Psoas muscle (tissue), 8 donors: ENCODE data around the gene TESMIN. TPM values are rescaled to one million over a fixed set of nuclear protein-coding genes. Genes with fewer than 3 reads are reported as not detected.

ENCODE experiments used
- ATAC-seq, 4 donors: fragments of 200-7000 bp; cut with Tn5 transposase; one replicate each; pipeline ENCODE4 v1.9.1; 2020; ENCODE audit warnings: moderate library complexity in 3 of 4, mild to moderate bottlenecking in 2 of 4
- DNase-seq, 2 donors: peaks; one replicate each; pipeline ENCODE4 v3.0.0-alpha.2; 2020
- H3K27ac ChIP-seq: fragments of 200-600 bp; one replicate; pipeline ENCODE4 v1.8.0; 2022
- H3K27me3 ChIP-seq, 3 donors: fragments of 200-600 bp in 1 of 3; one replicate each; pipeline versions ENCODE4 v1.6.1 to v1.8.0; 2013 to 2022; ENCODE audit warnings: low read length in 2 of 3, mild to moderate bottlenecking in 2 of 3, moderate library complexity in 1 of 3; ENCODE audit not compliant: insufficient read depth in 3 of 3
- H3K36me3 ChIP-seq, 2 donors: fragments of 200-600 bp in 1 of 2; one replicate each; pipeline versions ENCODE4 v1.6.1 to v1.8.0; 2013 to 2022; ENCODE audit warnings: low read depth in 1 of 2, mild to moderate bottlenecking in 1 of 2, moderate library complexity in 1 of 2; ENCODE audit not compliant: insufficient read depth in 1 of 2
- H3K4me1 ChIP-seq: fragments of 200-600 bp; one replicate; pipeline ENCODE4 v1.8.0; 2022
- H3K4me3 ChIP-seq: fragments of 200-600 bp; one replicate; pipeline ENCODE4 v1.8.0; 2022; ENCODE audit warnings: mild to moderate bottlenecking
- H3K9me3 ChIP-seq: fragments of 200-600 bp; one replicate; pipeline ENCODE4 v1.8.0; 2022
- WGBS, 3 donors: extraction: QIAGEN DNeasy Blood & Tissue Kit; methylation state at CpG; one replicate each; pipeline versions ENCODE4 v1.1.6 to v1.1.7; 2013; 5-methylcytosine and 5-hydroxymethylcytosine counted together
- intact Hi-C, 2 donors: fragments of 100-400 bp; cut with DNase I; formaldehyde crosslinking; loops; one replicate each; pipeline versions ENCODE4 v1.11.0 to v1.14.2; 2022
- polyA plus RNA-seq, 3 donors: library from polyadenylated mRNA; stranded (reverse); fragments of 200-250 nt; gene quantifications; one replicate each; pipeline ENCODE4 v1.2.3, GENCODE V29; 2013
- total RNA-seq, 4 donors: library from RNA; stranded (reverse); fragmentation: NEBNext Ultra II Directional in 2 of 4; extraction: Animal tissue kit (Norgen Biotek cat#: 25700) in 2 of 4; gene quantifications; one replicate each; pipeline versions ENCODE4 v1.2.1 to v1.2.4, GENCODE V29; 2021 to 2023
- TF ChIP-seq, protein P1 (sequence below): fragments of 200-600 bp; IDR thresholded peaks from one replicate; pipeline ENCODE4 v1.8.0; 2022; ENCODE audit warnings: antibody characterized with exemption
- donor health status: healthy with polysubstance abuse.
- donor health status: DM: no; HTN: no; CAD: no; lungs with moderate emphysema.
- donor health status: Bipolar disorder and iron deficiency.
- donor health status: healthy.
- donor health status: DM: yes; HTN: yes; CAD: no.
- donor health status: DM: no; HTN: no; CAD: no.
- donor health status: DM: no; HTN: no; CAD: no.
- donor health status: DM: yes; HTN: yes; CAD: no.

TESMIN gene
- total and polyA plus RNA-seq, 7 donors: 0.03 to 0.44 (median 0.25) TPM

DNA sequence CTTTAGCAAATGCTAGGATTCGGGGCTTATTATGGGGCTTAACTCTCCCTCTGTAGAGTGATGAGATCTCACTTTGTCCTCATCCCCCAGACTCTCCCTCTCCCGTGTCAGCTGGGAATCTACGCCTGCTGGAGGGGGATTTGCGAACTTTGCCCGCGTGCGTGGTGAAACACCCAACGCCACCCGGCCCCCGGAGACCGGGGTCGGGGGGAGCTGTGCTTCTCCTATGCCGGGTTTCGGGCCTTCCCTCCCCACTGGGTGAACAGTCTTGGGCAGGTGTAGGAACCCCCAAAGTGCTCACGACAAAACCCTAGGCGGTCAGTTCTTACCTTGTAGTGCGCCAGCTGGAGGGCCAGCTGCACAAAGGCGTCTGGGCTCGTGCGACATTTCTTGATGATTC is 21.6 kb upstream of the TESMIN start:
- peaks cover 0 to 94% of the 10 kb centered on the region in 2 donors for H3K36me3 ChIP-seq
- no peak for DNase-seq

DNA sequence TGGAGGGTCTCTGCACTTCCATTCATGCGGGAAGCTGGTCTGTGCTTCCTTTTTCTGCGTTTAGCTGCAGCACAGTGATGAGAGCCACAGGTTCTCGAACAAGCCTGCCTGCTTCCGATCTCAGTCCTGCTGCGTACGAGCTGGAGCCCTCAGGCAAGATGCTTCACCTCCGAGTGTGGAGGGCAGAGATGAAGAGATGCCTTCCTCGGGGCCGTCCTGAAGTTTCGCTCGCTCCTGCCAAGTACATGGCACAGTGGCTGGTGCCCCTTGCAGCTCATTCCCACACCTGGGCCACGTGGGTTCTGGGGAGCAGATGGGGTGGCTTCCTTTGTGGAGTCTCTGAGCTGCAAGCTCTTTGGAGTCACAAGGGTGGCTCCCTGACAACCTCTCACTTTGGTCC is 19.5 kb upstream of the TESMIN start:
- Histone ChIP-seq H3K27ac (no peak overlapping the region), H3K4me1 (no peaks in the 10 kb centered on the region), H3K36me3 (peaks cover 0 to 91% of the 10 kb centered on the region in 2 donors), H3K27me3 (no peaks in the 10 kb centered on the region), H3K9me3 (no peaks in the 10 kb centered on the region), H3K4me3 (no peak overlapping the region)
- TF ChIP-seq, protein P1, sequence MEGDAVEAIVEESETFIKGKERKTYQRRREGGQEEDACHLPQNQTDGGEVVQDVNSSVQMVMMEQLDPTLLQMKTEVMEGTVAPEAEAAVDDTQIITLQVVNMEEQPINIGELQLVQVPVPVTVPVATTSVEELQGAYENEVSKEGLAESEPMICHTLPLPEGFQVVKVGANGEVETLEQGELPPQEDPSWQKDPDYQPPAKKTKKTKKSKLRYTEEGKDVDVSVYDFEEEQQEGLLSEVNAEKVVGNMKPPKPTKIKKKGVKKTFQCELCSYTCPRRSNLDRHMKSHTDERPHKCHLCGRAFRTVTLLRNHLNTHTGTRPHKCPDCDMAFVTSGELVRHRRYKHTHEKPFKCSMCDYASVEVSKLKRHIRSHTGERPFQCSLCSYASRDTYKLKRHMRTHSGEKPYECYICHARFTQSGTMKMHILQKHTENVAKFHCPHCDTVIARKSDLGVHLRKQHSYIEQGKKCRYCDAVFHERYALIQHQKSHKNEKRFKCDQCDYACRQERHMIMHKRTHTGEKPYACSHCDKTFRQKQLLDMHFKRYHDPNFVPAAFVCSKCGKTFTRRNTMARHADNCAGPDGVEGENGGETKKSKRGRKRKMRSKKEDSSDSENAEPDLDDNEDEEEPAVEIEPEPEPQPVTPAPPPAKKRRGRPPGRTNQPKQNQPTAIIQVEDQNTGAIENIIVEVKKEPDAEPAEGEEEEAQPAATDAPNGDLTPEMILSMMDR: no peak
- intact Hi-C loops: no loop called here
- WGBS, 3 donors: 86 to 91% (median 89%) methylated on average over 12 of the region's 12 CpGs
- no peak for ATAC-seq
- no peak for DNase-seq

More for the DNA sequence above, 21.6 kb upstream of the TESMIN start:
- 92% methylated on average over 20 of the region's 20 CpGs for WGBS, 3 donors
- intact Hi-C loops: no loop called here
- TF ChIP-seq, protein P1: no peak
- Histone ChIP-seq H3K27ac (no peak overlapping the region), H3K4me3 (no peak overlapping the region), H3K27me3 (no peaks in the 10 kb centered on the region), H3K9me3 (no peaks in the 10 kb centered on the region), H3K4me1 (no peaks in the 10 kb centered on the region)
- no peak for ATAC-seq

DNA sequence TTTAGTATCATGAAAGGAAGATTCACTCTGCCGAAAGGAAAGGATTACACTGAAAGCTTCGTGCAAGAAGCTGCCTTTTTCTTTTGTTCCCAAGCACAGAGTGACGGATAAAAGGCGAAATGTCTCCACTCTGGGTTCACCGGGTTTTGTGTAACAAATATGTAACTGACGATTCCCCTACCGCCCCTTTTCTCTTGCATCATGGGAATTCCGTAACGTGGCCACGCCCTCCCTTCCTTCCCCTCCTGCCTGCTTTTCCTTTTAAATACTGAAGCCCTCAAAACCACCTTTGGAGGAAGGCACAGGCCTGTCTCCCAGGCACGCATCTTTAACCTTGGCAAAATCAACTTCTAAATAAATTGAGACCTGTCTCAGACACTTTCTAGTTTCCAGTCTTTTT is 16.4 kb upstream of the TESMIN start:
- TF ChIP-seq, protein P1: no peak
- Histone ChIP-seq H3K4me1 (no peaks in the 10 kb centered on the region), H3K27me3 (no peaks in the 10 kb centered on the region), H3K27ac (no peak overlapping the region), H3K36me3 (peaks cover 0 to 81% of the 10 kb centered on the region in 2 donors), H3K9me3 (no peaks in the 10 kb centered on the region), H3K4me3 (no peak overlapping the region)
- no peak for DNase-seq
- ATAC-seq: no peak
- intact Hi-C loops: no loop called here
- WGBS, 3 donors: 84 to 89% (median 87%) methylated on average over 11 of the region's 11 CpGs

DNA sequence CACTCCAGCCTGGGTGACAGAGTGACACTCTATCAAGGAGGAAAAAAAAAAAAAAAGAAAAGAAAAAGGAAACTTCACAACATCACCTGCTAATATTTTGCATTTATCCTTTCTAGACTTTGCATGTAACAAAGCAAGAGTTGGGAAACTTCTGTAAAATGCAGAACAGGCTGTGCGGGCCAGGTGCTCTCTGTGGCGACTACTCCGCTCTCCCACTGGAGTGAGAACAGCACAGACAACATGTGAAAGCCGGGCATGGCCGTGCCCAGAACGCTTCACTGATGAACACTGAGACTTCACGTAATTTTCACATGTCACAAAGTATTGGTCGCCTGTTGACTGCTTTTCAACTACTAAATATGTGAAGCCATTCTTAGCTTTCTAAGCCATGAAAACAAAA is 15.5 kb upstream of the TESMIN start:
- Histone ChIP-seq H3K36me3 (peaks cover 0 to 81% of the 10 kb centered on the region in 2 donors), H3K27me3 (no peaks in the 10 kb centered on the region), H3K27ac (no peak overlapping the region), H3K4me1 (no peaks in the 10 kb centered on the region), H3K4me3 (no peak overlapping the region), H3K9me3 (no peaks in the 10 kb centered on the region)
- intact Hi-C loops: no loop called here
- 95 to 96% (median 96%) methylated on average over 8 of the region's 8 CpGs for WGBS, 3 donors
- no peak for ATAC-seq
- TF ChIP-seq, protein P1: no peak
- DNase-seq: no peak

DNA sequence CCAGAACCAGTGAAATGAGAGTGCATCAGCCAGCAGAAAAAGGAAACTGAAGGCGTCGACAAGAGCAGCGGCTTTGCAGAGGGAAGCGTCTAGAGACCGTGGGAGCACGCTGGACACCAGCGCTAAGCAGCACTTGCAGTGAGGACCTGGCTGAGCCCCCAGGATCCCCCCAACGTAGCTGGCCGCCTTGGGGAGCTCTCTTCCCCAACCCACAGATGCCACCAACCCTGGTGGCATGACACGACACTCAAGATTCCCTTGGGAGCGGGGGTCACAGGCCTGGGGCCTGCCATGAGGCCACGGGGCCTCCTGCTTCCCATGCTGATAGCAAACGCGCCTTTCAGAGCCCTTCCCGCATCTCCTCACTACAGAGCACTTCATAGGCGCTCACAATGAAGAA is 13.4 kb upstream of the TESMIN start:
- Histone ChIP-seq H3K27ac (no peak overlapping the region), H3K4me1 (no peaks in the 10 kb centered on the region), H3K27me3 (no peaks in the 10 kb centered on the region), H3K9me3 (no peaks in the 10 kb centered on the region), H3K36me3 (peaks cover 0 to 81% of the 10 kb centered on the region in 2 donors), H3K4me3 (no peak overlapping the region)
- ATAC-seq: no peak
- intact Hi-C loops: no loop called here
- no peak for DNase-seq
- WGBS, 3 donors: 86 to 87% (median 87%) methylated on average over 16 of the region's 16 CpGs
- TF ChIP-seq, protein P1: no peak
